Measurements from ENCODE around the gene CRY1.

CRY1 gene

DNA sequence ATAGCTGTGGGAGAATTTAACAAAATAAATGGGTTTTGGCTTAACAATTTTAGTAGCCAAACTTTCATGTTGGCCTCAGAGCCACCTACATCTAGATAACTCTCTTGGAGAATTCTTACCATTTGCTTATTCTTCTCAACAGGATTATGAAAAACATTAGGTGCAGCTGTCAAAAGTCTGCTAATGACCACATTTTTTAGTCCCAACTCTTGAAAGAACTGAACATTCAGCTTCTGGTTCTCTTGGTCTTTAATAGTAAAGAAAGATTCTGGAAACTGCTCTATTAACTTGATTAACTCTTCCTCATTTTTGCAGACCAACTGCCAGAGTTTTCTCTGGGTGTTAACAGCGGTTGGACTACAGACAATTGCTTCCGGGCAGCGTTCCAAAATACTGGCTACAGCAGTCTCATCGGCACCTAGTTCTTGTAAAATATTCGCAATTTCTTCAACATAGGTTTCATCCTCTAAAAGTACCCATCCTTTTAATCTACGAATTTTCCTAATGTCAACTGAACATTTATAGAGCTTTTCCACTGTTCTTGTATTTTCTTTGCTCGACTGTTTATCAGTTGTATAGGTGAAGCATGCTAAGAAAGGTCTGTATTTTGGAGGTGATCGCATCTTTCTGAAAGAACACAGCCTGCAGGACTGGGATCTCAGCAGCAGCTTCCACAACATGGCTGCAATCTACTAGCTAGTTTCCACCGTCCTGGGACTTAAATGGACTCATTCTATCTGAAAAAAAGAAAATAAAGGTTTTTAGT, 115.1 kb downstream of the CRY1 start:
- FAIRE-seq = no peak

DNA sequence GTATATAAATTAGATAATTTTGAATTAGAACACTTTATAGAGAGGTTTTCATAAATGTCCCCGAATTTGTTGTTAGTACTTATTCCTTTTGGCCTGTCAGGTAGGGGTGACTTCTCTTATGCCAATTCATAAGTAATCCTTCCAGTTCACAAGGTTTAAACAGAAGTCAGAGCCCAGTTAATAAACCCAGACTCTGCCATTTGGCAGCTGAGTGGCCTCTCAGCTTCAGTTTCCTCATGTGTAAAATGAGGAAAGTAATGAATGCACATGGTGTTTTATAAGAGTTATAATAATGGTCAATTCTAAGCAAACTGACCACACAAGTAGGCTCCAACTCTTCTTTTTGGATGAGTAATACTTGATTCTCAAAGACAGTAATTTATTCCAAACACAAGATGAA, 116.7 kb downstream of the CRY1 start:
- TF ChIP-seq POU2F2 (IDR thresholded peaks at IDR 0.05; ENCODE audit: low read depth, low read length) (no peak), TAF1 (IDR thresholded peaks at IDR 0.05; ENCODE audit: low read depth, low read length) (no peak), SPI1 (IDR thresholded peaks at IDR 0.05; ENCODE audit: low read depth, low read length) (no peak), POLR2A (IDR thresholded peaks at IDR 0.05; ENCODE audit: low read depth, low read length) (no peak)
- FAIRE-seq (no peak), DNase-seq (ENCODE audit: insufficient read length, low spot score) (no peak)

More for the DNA sequence above, 115.1 kb downstream of the CRY1 start:
- no peak for DNase-seq (ENCODE audit: insufficient read length, low spot score)
- TF ChIP-seq SPI1 (IDR thresholded peaks at IDR 0.05; ENCODE audit: low read depth, low read length) = no peak
- no peak for TF ChIP-seq POU2F2 (IDR thresholded peaks at IDR 0.05; ENCODE audit: low read depth, low read length)

DNA sequence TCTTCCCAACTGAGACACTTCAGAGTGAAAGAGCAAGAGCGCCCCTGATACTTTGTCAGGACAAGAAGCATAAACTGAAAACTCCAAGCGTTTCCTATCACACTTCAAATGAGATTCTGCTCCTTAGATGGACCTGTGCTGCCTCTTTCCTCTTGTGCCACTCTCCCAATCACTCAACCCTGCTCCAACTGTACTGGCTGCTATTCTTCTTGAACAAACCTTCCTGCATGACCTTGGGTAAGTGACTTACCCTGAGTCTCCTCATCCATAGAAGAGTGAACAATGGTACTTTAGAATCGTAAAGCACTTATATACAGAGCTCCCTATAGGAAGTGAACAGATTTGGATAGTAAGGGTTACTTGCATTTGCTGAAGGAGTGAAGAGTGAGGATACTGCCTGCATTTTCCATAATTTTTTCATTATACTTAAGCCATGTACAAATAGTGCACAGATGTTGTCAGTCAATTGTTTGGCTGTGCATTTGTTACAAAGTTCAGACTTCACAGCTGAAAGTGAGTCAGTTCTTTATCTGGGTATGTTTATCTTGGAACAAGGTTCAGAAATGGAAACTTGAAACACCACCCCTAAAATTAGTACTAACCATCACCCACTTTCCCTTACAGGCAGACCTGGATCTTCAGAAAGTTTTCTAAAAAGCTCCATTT, 117.2 kb downstream of the CRY1 start:
- DNase-seq (ENCODE audit: insufficient read length, low spot score) (no peak), FAIRE-seq (peak; percentile 33)
- TF ChIP-seq SPI1 (IDR thresholded peaks at IDR 0.05; ENCODE audit: low read depth, low read length) (no peak), TAF1 (IDR thresholded peaks at IDR 0.05; ENCODE audit: low read depth, low read length) (no peak), PAX5 (IDR thresholded peaks at IDR 0.05; ENCODE audit: insufficient read depth, low read length, severe bottlenecking) (no peak), POU2F2 (IDR thresholded peaks at IDR 0.05; ENCODE audit: low read depth, low read length) (no peak), POLR2A (IDR thresholded peaks at IDR 0.05; ENCODE audit: low read depth, low read length) (no peak), POLR2AphosphoS5 (IDR thresholded peaks at IDR 0.05; ENCODE audit: low read depth, low read length) (no peak)

DNA sequence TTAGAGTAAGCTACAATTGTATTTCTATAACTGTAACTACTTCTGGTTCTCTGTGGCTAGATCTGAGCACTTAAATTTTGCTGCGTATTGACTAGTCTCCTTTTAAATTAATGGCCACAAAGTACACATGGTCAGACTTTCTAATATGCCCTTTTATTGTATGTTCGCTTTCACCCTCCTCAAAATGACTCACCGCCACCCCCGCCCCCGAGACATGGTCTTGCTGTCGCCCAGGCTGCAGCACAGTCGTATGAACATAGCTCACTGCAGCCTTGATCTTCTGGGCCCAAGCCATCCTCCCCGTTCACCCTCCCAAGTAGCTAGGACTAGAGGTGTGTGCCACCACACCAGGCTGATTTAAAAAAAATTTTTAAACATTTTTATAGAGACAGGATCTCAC, 118.3 kb downstream of the CRY1 start:
- no peak for DNase-seq (ENCODE audit: insufficient read length, low spot score)
- FAIRE-seq = no peak
- TF ChIP-seq POU2F2 (IDR thresholded peaks at IDR 0.05; ENCODE audit: low read depth, low read length) (no peak), POLR2A (IDR thresholded peaks at IDR 0.05; ENCODE audit: low read depth, low read length) (no peak), SPI1 (IDR thresholded peaks at IDR 0.05; ENCODE audit: low read depth, low read length) (no peak), TAF1 (IDR thresholded peaks at IDR 0.05; ENCODE audit: low read depth, low read length) (no peak)

DNA sequence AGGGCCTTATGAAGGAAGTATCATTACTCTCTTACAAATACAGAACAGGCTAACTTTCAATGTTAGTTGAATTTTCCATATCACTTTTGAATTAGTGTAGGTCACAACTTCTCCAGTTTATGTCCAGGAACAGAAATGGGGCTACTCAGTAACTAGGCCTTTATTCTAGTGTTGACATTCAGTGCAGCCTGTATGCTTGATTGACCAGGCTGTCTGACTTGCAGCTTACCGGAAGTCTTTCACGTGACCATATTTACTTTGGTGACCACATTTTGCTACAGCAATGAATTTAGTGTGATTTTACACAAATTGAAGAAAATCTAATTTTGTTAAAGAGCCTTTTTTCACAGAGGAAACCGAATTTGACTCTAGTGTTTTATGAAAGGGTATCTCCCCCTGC, 118.8 kb downstream of the CRY1 start:
- FAIRE-seq (peak; percentile 51), DNase-seq (ENCODE audit: insufficient read length, low spot score) (no peak)
- TF ChIP-seq POU2F2 (IDR thresholded peaks at IDR 0.05; ENCODE audit: low read depth, low read length) = no peak
- TF ChIP-seq PAX5 (IDR thresholded peaks at IDR 0.05; ENCODE audit: insufficient read depth, low read length, severe bottlenecking) = no peak
- no peak for TF ChIP-seq POLR2AphosphoS5 (IDR thresholded peaks at IDR 0.05; ENCODE audit: low read depth, low read length)
- TF ChIP-seq SPI1 (IDR thresholded peaks at IDR 0.05; ENCODE audit: low read depth, low read length) = no peak
- no peak for TF ChIP-seq TAF1 (IDR thresholded peaks at IDR 0.05; ENCODE audit: low read depth, low read length)
- TF ChIP-seq POLR2A (IDR thresholded peaks at IDR 0.05; ENCODE audit: low read depth, low read length) = no peak

DNA sequence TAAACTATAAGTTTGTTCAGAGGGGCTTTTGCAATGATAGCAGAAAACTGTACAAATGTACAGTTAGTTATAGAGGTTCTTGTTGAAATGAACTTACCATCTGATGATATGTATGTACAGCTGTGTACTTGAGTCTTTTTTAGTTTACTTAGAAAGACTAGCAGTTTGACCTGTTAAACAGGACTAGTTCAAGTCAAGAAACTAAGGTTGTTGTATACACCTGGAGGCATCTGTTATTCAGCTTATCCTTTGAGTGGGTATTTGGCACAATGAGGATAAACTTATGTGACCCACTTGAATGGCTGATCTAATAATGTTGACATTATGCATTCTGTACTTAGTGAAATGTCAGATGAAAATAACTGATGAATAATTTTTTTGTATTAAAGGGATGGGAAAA, 119.8 kb downstream of the CRY1 start:
- no peak for DNase-seq (ENCODE audit: insufficient read length, low spot score)
- no peak for FAIRE-seq
- TF ChIP-seq POLR2AphosphoS5 (IDR thresholded peaks at IDR 0.05; ENCODE audit: low read depth, low read length) = no peak
- no peak for TF ChIP-seq SPI1 (IDR thresholded peaks at IDR 0.05; ENCODE audit: low read depth, low read length)

DNA sequence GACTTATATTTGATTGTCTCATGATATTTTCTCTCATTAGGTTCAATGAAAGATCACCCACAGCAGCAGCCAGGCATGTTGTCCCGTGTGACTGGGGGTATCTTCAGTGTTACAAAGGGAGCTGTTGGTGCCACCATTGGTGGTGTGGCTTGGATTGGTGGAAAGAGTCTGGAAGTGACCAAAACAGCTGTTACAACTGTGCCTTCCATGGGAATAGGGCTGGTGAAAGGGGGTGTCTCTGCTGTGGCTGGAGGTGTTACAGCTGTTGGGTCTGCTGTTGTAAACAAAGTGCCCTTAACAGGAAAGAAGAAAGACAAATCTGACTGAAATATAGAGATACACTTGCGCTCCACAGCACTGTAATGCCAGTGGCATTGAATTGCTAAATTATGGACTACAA, 122.3 kb downstream of the CRY1 start:
- FAIRE-seq (peak; percentile 68), DNase-seq (ENCODE audit: insufficient read length, low spot score) (no peak)
- TF ChIP-seq POLR2A (IDR thresholded peaks at IDR 0.05; ENCODE audit: low read depth, low read length) (no peak), POU2F2 (IDR thresholded peaks at IDR 0.05; ENCODE audit: low read depth, low read length) (no peak), PAX5 (IDR thresholded peaks at IDR 0.05; ENCODE audit: insufficient read depth, low read length, severe bottlenecking) (no peak), SPI1 (IDR thresholded peaks at IDR 0.05; ENCODE audit: low read depth, low read length) (no peak), TAF1 (IDR thresholded peaks at IDR 0.05; ENCODE audit: low read depth, low read length) (no peak), POLR2AphosphoS5 (IDR thresholded peaks at IDR 0.05; ENCODE audit: low read depth, low read length) (no peak)

DNA sequence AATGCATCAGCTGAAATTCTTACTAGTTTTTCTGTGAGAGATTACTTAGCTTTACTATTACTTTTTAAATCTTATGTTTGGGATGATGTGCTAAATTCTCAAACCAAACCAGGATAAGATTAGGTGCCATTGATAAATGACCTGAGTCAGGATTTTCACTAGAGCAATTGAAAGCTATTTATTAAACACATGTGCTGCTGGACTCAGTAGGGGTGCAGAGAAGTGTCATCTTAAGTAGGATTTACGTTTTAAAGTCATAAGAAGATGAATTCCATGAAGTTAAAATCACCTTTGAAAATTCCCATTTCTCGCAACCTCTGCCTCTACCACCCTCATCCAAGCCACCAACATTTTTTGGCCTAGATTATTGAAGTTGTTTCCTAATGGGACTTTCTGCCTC, 128.8 kb downstream of the CRY1 start:
- FAIRE-seq = no peak
- no peak for DNase-seq (ENCODE audit: insufficient read length, low spot score)

DNA sequence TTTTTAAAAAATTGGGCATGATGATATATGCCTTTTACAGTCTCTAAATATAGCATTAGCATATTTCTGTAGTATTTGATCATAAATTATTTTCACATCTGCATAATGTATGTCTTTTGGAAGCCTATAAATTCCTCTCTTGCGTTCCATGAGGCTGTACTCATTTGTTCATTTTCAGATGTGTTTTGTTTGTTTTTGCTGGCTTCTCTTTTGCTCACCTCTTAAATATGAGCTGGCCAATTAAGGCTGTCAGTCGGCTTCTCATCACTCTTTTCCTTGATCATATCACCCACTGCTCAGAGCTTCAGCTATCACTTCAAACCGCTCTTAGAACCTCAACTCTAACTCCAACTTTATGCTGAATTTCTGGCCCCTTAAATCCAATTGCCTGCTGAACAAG, 131.1 kb downstream of the CRY1 start:
- DNase-seq (ENCODE audit: insufficient read length, low spot score) (no peak), FAIRE-seq (no peak)
- no peak for TF ChIP-seq POLR2AphosphoS5 (IDR thresholded peaks at IDR 0.05; ENCODE audit: low read depth, low read length)
- TF ChIP-seq SPI1 (IDR thresholded peaks at IDR 0.05; ENCODE audit: low read depth, low read length) = no peak
- no peak for TF ChIP-seq PAX5 (IDR thresholded peaks at IDR 0.05; ENCODE audit: insufficient read depth, low read length, severe bottlenecking)
- TF ChIP-seq POLR2A (IDR thresholded peaks at IDR 0.05; ENCODE audit: low read depth, low read length) = no peak
- no peak for TF ChIP-seq POU2F2 (IDR thresholded peaks at IDR 0.05; ENCODE audit: low read depth, low read length)
- no peak for TF ChIP-seq TAF1 (IDR thresholded peaks at IDR 0.05; ENCODE audit: low read depth, low read length)

More for the DNA sequence above, 128.8 kb downstream of the CRY1 start:
- TF ChIP-seq POLR2AphosphoS5 (IDR thresholded peaks at IDR 0.05; ENCODE audit: low read depth, low read length) = no peak
- no peak for TF ChIP-seq POLR2A (IDR thresholded peaks at IDR 0.05; ENCODE audit: low read depth, low read length)
- no peak for TF ChIP-seq SPI1 (IDR thresholded peaks at IDR 0.05; ENCODE audit: low read depth, low read length)
- no peak for TF ChIP-seq PAX5 (IDR thresholded peaks at IDR 0.05; ENCODE audit: insufficient read depth, low read length, severe bottlenecking)
- no peak for TF ChIP-seq POU2F2 (IDR thresholded peaks at IDR 0.05; ENCODE audit: low read depth, low read length)
- TF ChIP-seq TAF1 (IDR thresholded peaks at IDR 0.05; ENCODE audit: low read depth, low read length) = no peak

DNA sequence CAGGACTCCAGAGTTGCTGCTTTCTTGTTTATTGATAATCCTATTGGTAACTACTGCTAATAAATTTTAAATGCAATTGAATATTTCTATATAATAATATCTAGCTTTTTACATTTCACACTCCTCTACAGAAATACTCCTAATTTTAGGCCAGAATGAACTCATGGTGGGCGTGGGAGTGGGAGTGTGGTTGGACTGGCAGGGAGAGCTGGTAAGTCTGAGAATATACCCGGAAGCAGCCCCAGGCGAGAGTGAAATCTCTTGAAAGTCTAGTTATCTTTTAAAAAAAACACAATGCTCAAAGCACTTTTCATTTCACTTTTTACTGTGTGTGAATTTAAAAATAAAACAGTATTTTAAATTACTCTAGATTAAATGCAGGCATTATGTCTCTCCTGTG, 132.9 kb downstream of the CRY1 start:
- TF ChIP-seq PAX5 (IDR thresholded peaks at IDR 0.05; ENCODE audit: insufficient read depth, low read length, severe bottlenecking) (no peak), POLR2AphosphoS5 (IDR thresholded peaks at IDR 0.05; ENCODE audit: low read depth, low read length) (no peak), SPI1 (IDR thresholded peaks at IDR 0.05; ENCODE audit: low read depth, low read length) (no peak), POU2F2 (IDR thresholded peaks at IDR 0.05; ENCODE audit: low read depth, low read length) (no peak), TAF1 (IDR thresholded peaks at IDR 0.05; ENCODE audit: low read depth, low read length) (no peak), POLR2A (IDR thresholded peaks at IDR 0.05; ENCODE audit: low read depth, low read length) (no peak)
- FAIRE-seq (no peak), DNase-seq (ENCODE audit: insufficient read length, low spot score) (no peak)
